ENCODE data around the gene PLA2G4F. TPM values are rescaled to one million over a fixed set of nuclear protein-coding genes. Genes with fewer than 3 reads are reported as not detected.

PLA2G4F gene
- total RNA-seq = not detected

- ATAC-seq (no peak), DNase-seq (ENCODE audit: low spot score) (no peak)
- intact Hi-C loops (cut with DNase I) = no loop called here
Measured at GRCh38 chr15:42156243-42156922, at the start of gene PLA2G4F. TSS of gene PLA2G4F (minus strand) at chr15:42156636. CDS start at chr15:42156549, 87 bp downstream.

DNA sequence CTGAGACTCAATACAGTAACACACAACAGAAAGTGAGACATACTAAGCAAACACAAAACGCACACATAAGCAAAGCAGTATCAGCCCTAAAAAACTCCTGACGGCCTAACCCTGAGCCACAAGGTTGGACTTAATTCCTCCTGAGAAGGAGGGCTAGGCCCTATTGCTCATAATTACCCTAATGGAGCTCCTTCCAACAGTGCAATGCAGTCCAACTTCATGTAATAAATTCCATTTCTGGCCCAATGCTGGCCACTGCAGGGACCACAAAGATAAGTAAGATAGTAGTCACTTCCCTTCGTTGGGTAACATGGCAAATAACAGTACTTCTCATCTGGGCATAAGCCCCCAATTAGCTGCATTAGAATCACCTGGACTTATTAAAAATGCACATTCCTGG lies 47.5 kb upstream of the PLA2G4F start:
- ATAC-seq (no peak), DNase-seq (ENCODE audit: low spot score) (no peak)
- intact Hi-C loops (cut with DNase I) = no loop called here

DNA sequence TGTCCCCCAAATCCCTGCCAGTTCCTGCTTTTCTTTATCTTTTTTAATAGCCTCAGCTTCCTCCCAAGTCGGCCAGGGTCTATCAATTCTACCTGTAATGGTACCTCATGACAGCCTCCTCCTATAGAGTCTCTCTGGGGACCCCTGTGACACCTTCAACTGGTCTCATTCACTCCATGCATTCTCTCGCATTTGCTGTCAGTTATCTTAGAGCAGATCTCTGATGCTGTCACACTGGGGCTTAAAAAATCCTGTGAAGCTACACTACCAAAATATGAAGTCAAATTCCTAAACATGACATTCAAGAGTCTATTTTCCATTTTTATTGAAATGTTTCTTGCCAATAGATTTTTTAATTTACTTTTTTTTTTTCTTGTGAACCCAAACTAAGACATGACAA lies 46.2 kb upstream of the PLA2G4F start:
- DNase-seq (ENCODE audit: low spot score) (no peak), ATAC-seq (no peak)
- intact Hi-C loops (cut with DNase I) = no loop called here

GRCh38 chr15:42201801-42202200 lies 45.4 kb upstream of the PLA2G4F start:
- no peak for ATAC-seq
- DNase-seq (ENCODE audit: low spot score) = no peak
- intact Hi-C loops (cut with DNase I) = no loop called here

DNA sequence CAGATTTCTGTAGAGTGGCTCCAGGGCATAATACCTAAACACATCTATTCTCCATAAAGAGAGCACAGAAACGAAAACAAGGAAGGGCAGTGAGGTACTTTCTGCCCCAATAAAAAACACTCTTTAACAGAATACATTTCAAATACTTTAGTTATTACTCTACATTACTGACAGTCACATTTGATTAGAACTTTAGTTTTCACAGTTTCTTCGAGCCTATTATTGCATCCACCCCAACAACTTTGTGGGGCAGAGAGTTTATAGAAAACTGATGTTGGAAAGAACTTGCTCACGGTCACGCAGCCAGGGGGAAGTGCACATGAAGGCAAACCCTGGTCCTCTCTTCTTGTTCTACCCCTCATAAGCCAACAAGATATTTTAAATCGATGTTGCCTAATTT lies 42.7 kb upstream of the PLA2G4F start:
- ATAC-seq (no peak), DNase-seq (ENCODE audit: low spot score) (no peak)
- intact Hi-C loops (cut with DNase I) = no loop called here

DNA sequence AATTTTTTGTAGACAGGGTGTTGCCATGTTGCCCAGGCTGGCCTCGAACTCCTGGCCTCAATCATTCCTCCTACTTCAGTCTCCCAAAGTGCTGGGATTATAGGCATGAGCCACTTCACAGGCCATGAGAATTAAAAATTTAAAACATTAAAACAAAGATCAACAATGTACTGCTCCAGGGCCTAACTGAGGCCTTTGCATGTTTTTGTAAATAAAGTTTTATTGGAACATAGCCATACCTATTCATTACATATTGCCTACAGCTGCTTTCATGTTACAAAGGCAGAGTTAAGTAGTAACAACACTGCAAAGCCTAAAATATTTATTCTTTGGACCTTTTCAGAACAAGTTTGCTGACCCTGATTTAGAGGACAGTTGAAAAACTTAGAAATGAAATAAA lies 42.1 kb upstream of the PLA2G4F start:
- intact Hi-C loops (cut with DNase I) = no loop called here
- ATAC-seq = no peak
- no peak for DNase-seq (ENCODE audit: low spot score)

- no peak for ATAC-seq
- DNase-seq (ENCODE audit: low spot score) = no peak
- intact Hi-C loops (cut with DNase I) = no loop called here
Measured at GRCh38 chr15:42194513-42194912, 38.1 kb upstream of the PLA2G4F start.

DNA sequence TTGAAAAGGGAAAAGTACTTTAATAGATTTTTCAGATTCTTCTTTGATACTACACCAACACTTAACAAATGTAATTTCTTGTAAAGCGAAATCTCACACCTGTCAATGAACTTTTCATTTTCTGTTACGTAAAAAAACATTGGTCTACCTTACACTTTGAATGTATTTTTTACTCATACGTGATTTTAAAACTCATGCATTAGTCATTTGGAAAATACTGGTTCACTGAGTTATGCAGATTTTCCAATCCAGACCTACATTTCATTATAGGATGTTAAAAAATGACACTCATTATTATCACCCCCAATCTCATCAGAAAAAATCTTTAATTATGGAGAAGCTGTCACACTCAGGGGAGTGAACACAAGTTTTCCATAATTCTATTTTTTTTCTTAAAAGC lies 36.9 kb upstream of the PLA2G4F start:
- ATAC-seq = no peak
- no peak for DNase-seq (ENCODE audit: low spot score)
- intact Hi-C loops (cut with DNase I) = no loop called here

DNA sequence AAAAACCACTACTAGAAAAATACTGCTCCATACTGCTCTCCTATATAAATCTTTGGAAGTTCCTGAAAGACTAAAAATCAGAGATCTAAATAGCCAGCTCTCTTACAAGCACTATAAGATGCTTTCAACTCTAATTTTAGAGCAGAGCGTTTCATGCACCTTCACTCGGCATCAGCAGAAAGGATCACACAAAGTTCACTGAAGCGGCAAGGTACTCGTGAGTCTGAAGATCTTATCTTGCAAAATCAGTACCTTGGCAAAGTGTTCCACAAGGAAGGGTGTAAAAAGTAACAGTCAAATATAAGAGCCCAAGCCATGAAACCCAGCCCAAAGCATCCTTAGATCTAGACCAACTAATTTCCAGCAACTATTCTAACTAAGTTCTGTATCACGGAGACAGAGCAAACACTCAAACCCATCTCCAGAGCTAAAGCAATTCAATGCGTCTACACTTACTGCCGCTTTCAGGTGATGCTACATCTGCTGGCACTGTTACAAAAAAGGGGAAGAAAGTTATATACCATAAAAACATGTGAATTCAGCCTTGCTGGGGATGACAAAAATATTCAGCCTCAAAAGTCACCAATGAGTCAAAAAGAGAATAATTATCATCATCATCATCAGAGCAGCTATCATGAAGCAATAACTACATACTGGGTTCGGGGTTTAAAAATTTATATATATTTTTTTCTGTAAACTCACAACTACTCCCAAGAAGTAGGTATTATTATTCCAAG lies 35.3 kb upstream of the PLA2G4F start:
- intact Hi-C loops (cut with DNase I) = no loop called here
- DNase-seq (ENCODE audit: low spot score) (no peak), ATAC-seq (no peak)

GRCh38 chr15:42190370-42190769 lies 33.9 kb upstream of the PLA2G4F start:
- intact Hi-C loops (cut with DNase I) = no loop called here
- DNase-seq (ENCODE audit: low spot score) = no peak
- ATAC-seq = no peak

GRCh38 chr15:42185801-42186200 lies 29.4 kb upstream of the PLA2G4F start:
- no peak for ATAC-seq
- intact Hi-C loops (cut with DNase I) = no loop called here
- DNase-seq (ENCODE audit: low spot score) = no peak

DNA sequence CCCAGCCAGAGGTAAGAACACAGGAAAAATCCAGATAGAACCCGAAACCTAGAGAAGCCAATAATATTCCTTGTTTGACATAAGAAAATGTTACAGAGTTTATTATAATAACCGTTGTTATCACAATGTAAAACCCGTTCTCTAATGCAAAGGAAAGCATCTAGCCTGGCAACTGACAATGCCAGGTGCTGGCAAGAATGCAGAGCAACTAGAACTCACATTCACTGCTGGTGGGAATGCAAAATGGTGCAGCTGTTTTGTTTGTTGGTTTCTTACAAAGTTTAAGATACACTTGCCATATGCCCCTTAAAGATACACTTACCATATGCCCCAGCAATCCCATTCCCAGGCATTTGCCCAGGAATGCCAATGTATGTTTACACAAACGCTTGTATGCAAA lies 28.3 kb upstream of the PLA2G4F start:
- no peak for ATAC-seq
- intact Hi-C loops (cut with DNase I) = no loop called here

DNA sequence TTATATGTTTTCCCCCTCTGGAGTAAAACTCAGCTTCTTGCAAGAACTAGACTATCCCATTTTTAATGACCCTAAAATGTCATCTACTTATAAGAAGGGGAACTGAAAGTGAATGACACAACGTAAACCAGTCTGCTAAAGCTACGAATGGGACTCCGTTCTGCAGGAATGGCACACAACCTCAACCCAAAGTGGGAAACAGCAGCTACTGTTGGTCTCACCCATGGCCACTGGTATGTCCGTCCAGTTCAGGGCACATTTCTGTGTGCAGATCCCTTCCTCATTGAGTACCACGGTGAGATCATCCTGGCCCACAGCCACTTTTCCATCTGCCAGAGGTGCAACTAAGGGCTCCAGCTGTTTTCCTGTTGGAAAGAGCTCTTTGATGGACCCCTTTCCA lies 27.9 kb upstream of the PLA2G4F start:
- ATAC-seq = peak; percentile 48
- intact Hi-C loops (cut with DNase I) = no loop called here

More for the DNA sequence above, 28.3 kb upstream of the PLA2G4F start:
- DNase-seq (ENCODE audit: low spot score) = no peak

GRCh38 chr15:42182961-42183360 lies 26.5 kb upstream of the PLA2G4F start:
- DNase-seq (ENCODE audit: low spot score) (no peak), ATAC-seq (no peak)
- intact Hi-C loops (cut with DNase I) = no loop called here

More for the DNA sequence above, 27.9 kb upstream of the PLA2G4F start:
- DNase-seq (ENCODE audit: low spot score) = no peak

GRCh38 chr15:42182328-42182886 lies 26.0 kb upstream of the PLA2G4F start:
- intact Hi-C loops (cut with DNase I) = no loop called here
- DNase-seq (ENCODE audit: low spot score) = no peak
- ATAC-seq = no peak

- ATAC-seq (no peak), DNase-seq (ENCODE audit: low spot score) (no peak)
- intact Hi-C loops (cut with DNase I) = no loop called here
Measured at GRCh38 chr15:42178056-42178455, 21.6 kb upstream of the PLA2G4F start.

GRCh38 chr15:42175671-42176070 lies 19.2 kb upstream of the PLA2G4F start:
- ATAC-seq = no peak
- intact Hi-C loops (cut with DNase I) = no loop called here

GRCh38 chr15:42172475-42172874 lies 16.0 kb upstream of the PLA2G4F start:
- ATAC-seq (no peak), DNase-seq (ENCODE audit: low spot score) (no peak)
- intact Hi-C loops (cut with DNase I) = no loop called here

More at GRCh38 chr15:42175671-42176070, 19.2 kb upstream of the PLA2G4F start:
- no peak for DNase-seq (ENCODE audit: low spot score)

DNA sequence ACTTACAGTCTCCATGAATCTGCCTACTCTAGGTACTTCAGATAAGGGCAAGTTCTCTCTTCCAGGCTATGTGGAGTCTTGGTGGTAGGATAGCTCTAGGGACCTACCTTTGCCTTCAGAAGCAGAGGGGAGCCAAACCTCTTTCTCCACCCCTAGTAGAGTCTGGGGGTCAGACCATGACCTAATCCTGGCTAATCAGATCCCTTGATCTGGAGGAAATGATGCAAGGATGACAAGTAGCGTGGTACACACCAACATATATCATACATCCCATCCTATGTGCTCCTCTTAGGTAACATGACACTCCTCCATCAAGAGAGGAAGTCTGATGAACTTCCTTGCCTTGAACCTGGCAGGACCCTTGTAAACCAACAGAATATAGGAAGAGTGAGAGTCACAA lies 15.4 kb upstream of the PLA2G4F start:
- intact Hi-C loops (cut with DNase I) = no loop called here
- ATAC-seq (no peak), DNase-seq (ENCODE audit: low spot score) (no peak)

DNA sequence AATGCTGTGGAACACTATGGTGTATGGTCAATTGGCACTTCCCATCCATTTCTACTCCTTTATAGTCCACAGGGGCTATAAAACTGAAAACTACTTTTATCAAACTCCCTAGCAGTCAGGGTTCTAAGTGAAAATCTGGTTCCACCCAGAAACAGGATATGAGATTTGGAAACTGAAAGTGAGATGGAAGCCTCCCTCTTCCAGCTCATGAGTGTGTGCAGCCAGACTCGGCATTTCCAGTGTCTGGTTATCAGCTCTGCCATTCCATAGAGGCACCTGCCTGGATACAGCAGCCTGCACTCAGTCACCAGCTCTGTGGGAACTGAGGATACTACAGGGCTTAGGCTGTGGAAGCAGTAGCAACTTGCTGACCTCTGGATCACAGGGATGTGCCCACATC lies 14.7 kb upstream of the PLA2G4F start:
- intact Hi-C loops (cut with DNase I) = no loop called here

More for the DNA sequence above, 14.7 kb upstream of the PLA2G4F start:
- no peak for DNase-seq (ENCODE audit: low spot score)
- no peak for ATAC-seq

Measured in sciatic nerve (tissue), 2 donors.